RWPE1 (cell line): ENCODE measurements around the gene SNHG17.

ENCODE experiments used
- CTCF ChIA-PET: fragments of 350-600 bp; sonication (Branson Sonifier 250); formaldehyde crosslinking; extraction: SDS; loops from one replicate; lab custom pipeline; 2021; lab: Yijun Ruan, JAX
- POLR2A ChIA-PET: fragments of 400-600 bp; formaldehyde crosslinking; extraction: SDS; loops from one replicate; lab custom pipeline; 2020; ENCODE audit warnings: antibody characterized with exemption; ENCODE audit not compliant: low non-redundant PET; lab: Yijun Ruan, JAX
- DNase-seq: peaks from one replicate; pipeline ENCODE4 v3.0.0; 2012; ENCODE audit warnings: low spot score
- H3K27ac ChIP-seq: fragments of 450-650 bp; 2 replicates; pipeline ENCODE4 v1.5.1; 2017
- CTCF ChIP-seq: fragments of 450-650 bp; conservative IDR thresholded peaks from 2 replicates; pipeline ENCODE4 v1.5.1; 2017; ENCODE audit warnings: low read depth, mild to moderate bottlenecking

SNHG17 gene

GRCh38 chr20:38449046-38449445, 13.9 kb upstream of the SNHG17 start:
- POLR2A ChIA-PET: interaction anchor here (1.1 kb wide), 1 partner anchor 14 kb away, joined by 4 read pairs; the partner anchor contains the start of gene SNHG17
- TF ChIP-seq CTCF: no peak
- CTCF ChIA-PET: interaction anchor here (0.7 kb wide), 2 partner anchors 24 to 180 kb away, joined by 3 read pairs; partner anchors contain the start of gene RALGAPB
- H3K27ac ChIP-seq: no peak overlapping the region
- no peak for DNase-seq

GRCh38 chr20:38447931-38448675, 13.0 kb upstream of the SNHG17 start:
- no peak for DNase-seq
- ChIA-PET POLR2A (interaction anchor here (1.1 kb wide), 1 partner anchor 13 kb away, joined by 4 read pairs; the partner anchor contains the start of gene SNHG17), CTCF (interaction anchor here (0.7 to 2.8 kb wide), 4 partner anchors 11 to 119 kb away, joined by 5 to 40 read pairs (median 11); partner anchors contain the start of genes RALGAPB and SNHG17)
- no peak for TF ChIP-seq CTCF
- no peak overlapping the region for H3K27ac ChIP-seq

DNA sequence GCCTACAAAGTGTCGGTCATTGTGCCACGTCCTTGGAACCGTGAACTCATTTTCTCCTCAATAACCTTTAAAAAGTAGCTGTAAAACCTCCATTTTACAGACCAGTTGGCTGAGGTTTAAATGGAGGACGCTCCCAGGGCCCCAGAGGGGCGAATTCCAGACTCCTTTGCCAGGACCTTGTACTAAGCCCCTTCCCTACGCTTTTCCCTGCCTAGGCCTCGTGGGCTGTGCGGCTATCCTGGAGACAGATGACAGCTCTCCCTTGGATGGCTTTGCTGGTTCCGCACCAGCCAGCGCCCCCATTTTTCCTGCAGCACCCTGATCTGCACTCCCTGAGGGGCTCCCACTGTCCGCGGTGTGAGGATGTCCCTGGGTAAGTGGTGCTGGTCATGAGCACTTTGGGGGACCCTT, 12.1 kb upstream of the SNHG17 start:
- peak overlapping the region; percentile 67 for H3K27ac ChIP-seq
- no peak for TF ChIP-seq CTCF

GRCh38 chr20:38446441-38447209, 11.5 kb upstream of the SNHG17 start:
- POLR2A ChIA-PET: interaction anchor here (0.6 to 2.1 kb wide), 4 partner anchors 12 to 792 kb away, joined by 3 to 23 read pairs (median 4); partner anchors contain the start of genes RALGAPB and SNHG17
- CTCF ChIA-PET: interaction anchor here (0.5 to 2.8 kb wide), 19 partner anchors 9 to 933 kb away, joined by 3 to 40 read pairs (median 4); partner anchors contain the start of genes RALGAPB and SNHG17

More for the DNA sequence above, 12.1 kb upstream of the SNHG17 start:
- no peak for DNase-seq
- POLR2A ChIA-PET: interaction anchor here (2.1 kb wide), 1 partner anchor 13 kb away, joined by 23 read pairs; the partner anchor contains the start of gene SNHG17
- CTCF ChIA-PET: interaction anchor here (0.6 to 2.8 kb wide), 9 partner anchors 10 to 305 kb away, joined by 3 to 40 read pairs (median 5); partner anchors contain the start of genes RALGAPB and SNHG17

DNA sequence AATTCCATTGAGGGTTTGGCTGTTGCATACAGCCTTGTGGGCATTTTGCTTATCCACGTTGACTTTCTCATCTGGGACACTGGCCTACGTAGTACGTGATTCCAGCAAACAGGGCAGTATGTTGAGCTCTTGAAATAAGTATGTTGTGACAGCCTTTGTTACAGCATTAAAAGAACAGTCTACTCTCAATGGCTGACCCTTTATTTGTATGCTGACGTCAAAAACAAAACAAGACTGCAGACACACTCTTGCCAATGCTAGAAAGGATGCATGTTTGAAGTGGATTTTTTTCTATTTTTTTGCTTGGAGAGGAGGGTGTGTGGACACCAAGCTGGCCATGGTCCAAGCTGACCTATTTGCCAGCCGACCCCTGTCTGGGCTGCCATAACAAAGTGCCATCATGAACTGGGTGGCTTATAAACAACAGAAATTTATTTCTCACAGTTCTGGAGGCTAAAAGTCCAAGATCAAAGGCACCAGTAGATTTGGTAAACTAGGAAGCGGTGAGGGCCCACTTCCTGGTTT, 10.8 kb upstream of the SNHG17 start:
- ChIA-PET CTCF (interaction anchor here (0.5 to 2.8 kb wide), 16 partner anchors 9 to 933 kb away, joined by 3 to 40 read pairs (median 4); partner anchors contain the start of genes RALGAPB and SNHG17), POLR2A (interaction anchor here (0.6 to 2.1 kb wide), 4 partner anchors 11 to 792 kb away, joined by 3 to 23 read pairs (median 4); partner anchors contain the start of genes RALGAPB and SNHG17)
- H3K27ac ChIP-seq: no peak overlapping the region
- no peak for DNase-seq
- TF ChIP-seq CTCF: no peak

More at GRCh38 chr20:38446441-38447209, 11.5 kb upstream of the SNHG17 start:
- peak overlapping the region; percentile 67 for H3K27ac ChIP-seq
- peak; percentile 99 for TF ChIP-seq CTCF
- peak; percentile 94 for DNase-seq
